Calu3 (cell line): ENCODE measurements around the gene FITM1. TPM values are rescaled to one million over a fixed set of nuclear protein-coding genes. Genes with fewer than 3 reads are reported as not detected.

Experiments used
- BruUV-seq: library from RNA; stranded (reverse); fragments of 400-500 nt; replicated peaks from 2 replicates; lab custom pipeline; 2021; lab: Mats Ljungman, UMichigan
- CTCF ChIA-PET: fragments of 300-600 bp; sonication (Branson Sonifier 250); formaldehyde crosslinking; loops from one replicate; lab custom pipeline; 2022; ENCODE audit warnings: antibody characterized with exemption; lab: Charles Lee
- DNase-seq: peaks from one replicate; pipeline ENCODE4 v3.0.0; 2022
- H3K27ac Mint-ChIP-seq: one replicate; pipeline ENCODE4 v1.8.0; 2022; ENCODE audit warnings: mixed read lengths; ENCODE audit not compliant: unreplicated experiment
- H3K27me3 Mint-ChIP-seq: one replicate; pipeline ENCODE4 v1.8.0; 2022; ENCODE audit warnings: mixed read lengths; ENCODE audit not compliant: unreplicated experiment
- H3K36me3 Mint-ChIP-seq: one replicate; pipeline ENCODE4 v1.8.0; 2022; ENCODE audit warnings: mild to moderate bottlenecking, moderate library complexity, mixed read lengths; ENCODE audit not compliant: insufficient read depth, unreplicated experiment
- H3K4me1 Mint-ChIP-seq: one replicate; pipeline ENCODE4 v1.8.0; 2022; ENCODE audit warnings: mild to moderate bottlenecking, low read depth, mixed read lengths; ENCODE audit not compliant: unreplicated experiment
- H3K4me3 Mint-ChIP-seq: one replicate; pipeline ENCODE4 v1.8.0; 2022; ENCODE audit warnings: mild to moderate bottlenecking, low read depth, moderate library complexity, mixed read lengths; ENCODE audit not compliant: unreplicated experiment
- H3K9me3 Mint-ChIP-seq: one replicate; pipeline ENCODE4 v1.8.0; 2022; ENCODE audit warnings: low read depth, mixed read lengths; ENCODE audit not compliant: unreplicated experiment
- intact Hi-C: fragments of 100-400 bp; cut with micrococcal nuclease; formaldehyde crosslinking; loops from one replicate; pipeline ENCODE4 v1.10.0; 2022; ENCODE audit not compliant: unreplicated experiment
- total RNA-seq: library from RNA; stranded (reverse); gene quantifications from 2 replicates; pipeline ENCODE4 v1.2.3, GENCODE V29; 2022
- TF ChIP-seq, protein P1 (sequence below): fragments of 200-600 bp; IDR thresholded peaks from one replicate; pipeline ENCODE4 v1.8.0; 2022; ENCODE audit warnings: antibody characterized with exemption; ENCODE audit not compliant: unreplicated experiment

FITM1 gene
- total RNA-seq, 1 experiment from 2014 or later, result 0.47 TPM

DNA sequence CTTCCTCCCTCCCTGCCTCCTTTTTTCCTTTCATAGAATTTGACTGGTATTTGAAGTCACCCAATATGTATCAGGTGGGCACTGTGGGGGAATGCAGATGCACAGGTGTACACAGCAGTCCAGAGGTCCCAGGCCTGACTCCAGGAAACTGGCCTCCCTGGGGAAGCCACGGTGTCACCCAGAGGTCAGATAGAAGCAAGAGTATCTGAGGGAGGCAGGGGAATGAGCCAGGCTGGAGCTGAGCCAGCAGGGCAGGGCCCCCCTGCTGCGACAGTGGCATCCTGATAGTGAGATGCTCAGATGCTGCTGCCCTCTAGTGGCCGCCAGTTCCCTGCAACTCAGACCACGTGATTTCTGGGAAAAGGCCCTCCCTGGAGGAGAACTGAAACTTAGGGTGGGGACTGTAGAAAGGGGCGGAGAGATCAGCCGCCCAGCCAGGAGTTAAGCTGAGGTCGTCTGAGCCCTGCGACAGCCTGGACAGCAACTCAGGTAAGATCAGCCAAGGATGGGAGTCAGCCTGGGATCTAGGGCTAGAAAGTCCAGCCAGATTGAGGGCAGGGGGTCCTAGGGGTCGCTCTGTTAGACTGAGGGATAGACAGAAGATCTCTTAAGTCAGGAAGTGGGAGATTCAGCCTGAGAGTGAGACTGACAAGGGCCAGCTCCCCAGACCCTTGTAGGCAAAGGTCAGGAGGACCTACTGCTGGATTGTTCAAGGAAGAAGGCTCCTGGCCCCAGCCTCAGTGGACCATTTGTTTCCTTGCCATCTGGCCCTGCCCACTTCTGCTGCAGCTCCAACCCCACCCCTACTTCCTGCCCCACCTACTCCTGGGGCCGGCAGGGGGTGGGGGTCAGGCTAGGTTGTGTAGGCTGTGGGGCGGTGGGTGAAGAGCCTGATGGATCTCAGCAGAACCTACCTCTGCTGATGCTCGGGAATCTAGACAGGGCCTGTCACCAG is 30.7 kb downstream of the FITM1 start, which contains the start of gene IRF9:
Gene IRF9, plus strand, starts transcription at position 416 of the 955 bp plus-strand sequence. CDS start 880 bp downstream, outside the sequence.
- H3K36me3 Mint-ChIP-seq, result peaks cover 58% of the 10 kb centered on the region
- no peaks in the 10 kb centered on the region for H3K27me3 Mint-ChIP-seq
- TF ChIP-seq, protein P1, sequence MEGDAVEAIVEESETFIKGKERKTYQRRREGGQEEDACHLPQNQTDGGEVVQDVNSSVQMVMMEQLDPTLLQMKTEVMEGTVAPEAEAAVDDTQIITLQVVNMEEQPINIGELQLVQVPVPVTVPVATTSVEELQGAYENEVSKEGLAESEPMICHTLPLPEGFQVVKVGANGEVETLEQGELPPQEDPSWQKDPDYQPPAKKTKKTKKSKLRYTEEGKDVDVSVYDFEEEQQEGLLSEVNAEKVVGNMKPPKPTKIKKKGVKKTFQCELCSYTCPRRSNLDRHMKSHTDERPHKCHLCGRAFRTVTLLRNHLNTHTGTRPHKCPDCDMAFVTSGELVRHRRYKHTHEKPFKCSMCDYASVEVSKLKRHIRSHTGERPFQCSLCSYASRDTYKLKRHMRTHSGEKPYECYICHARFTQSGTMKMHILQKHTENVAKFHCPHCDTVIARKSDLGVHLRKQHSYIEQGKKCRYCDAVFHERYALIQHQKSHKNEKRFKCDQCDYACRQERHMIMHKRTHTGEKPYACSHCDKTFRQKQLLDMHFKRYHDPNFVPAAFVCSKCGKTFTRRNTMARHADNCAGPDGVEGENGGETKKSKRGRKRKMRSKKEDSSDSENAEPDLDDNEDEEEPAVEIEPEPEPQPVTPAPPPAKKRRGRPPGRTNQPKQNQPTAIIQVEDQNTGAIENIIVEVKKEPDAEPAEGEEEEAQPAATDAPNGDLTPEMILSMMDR, result peak; percentile 75
- peak within 1 kb of the TSS; percentile 86 for H3K27ac Mint-ChIP-seq
- peaks cover 15% of the 10 kb centered on the region for H3K4me1 Mint-ChIP-seq
- CTCF ChIA-PET, result interaction anchor here (0.7 to 2.4 kb wide), 12 partner anchors 14 to 103 kb away, joined by 3 to 24 read pairs (median 7); partner anchors contain the start of genes DCAF11, EMC9, NRL and PCK2
- DNase-seq, result peak; percentile 96
- H3K4me3 Mint-ChIP-seq, result peak within 1 kb of the TSS; percentile 76
- TSS peak; percentile 44 for BruUV-seq
- intact Hi-C loops, result loop anchor here (2.0 kb wide), 2 partner anchors 14 to 46 kb away; partner anchors contain the start of genes DCAF11, NRL, PSME2 and RNF31
- no peaks in the 10 kb centered on the region for H3K9me3 Mint-ChIP-seq

DNA sequence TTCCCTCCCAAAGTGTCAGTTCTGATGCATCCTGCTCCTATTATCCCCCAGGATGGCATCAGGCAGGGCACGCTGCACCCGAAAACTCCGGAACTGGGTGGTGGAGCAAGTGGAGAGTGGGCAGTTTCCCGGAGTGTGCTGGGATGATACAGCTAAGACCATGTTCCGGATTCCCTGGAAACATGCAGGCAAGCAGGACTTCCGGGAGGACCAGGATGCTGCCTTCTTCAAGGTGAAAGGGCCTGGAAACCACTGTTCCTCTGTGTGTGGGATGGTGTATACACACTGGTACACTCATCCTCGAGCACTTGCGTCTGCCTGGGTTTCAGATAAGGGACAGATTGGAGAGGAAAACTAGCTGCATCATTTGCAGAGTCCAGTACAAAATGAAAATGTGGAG is 31.6 kb downstream of the FITM1 start:
- Mint-ChIP-seq H3K27me3 (no peaks in the 10 kb centered on the region), H3K4me3 (peak overlapping the region; percentile 76), H3K27ac (peak overlapping the region; percentile 86), H3K4me1 (peaks cover 15% of the 10 kb centered on the region), H3K9me3 (no peaks in the 10 kb centered on the region), H3K36me3 (peaks cover 65% of the 10 kb centered on the region)
- BruUV-seq, result no TSS peak
- intact Hi-C loops, result no loop called here
- TF ChIP-seq, protein P1, result no peak
- DNase-seq, result no peak
- CTCF ChIA-PET, result interaction anchor here (1.3 to 2.4 kb wide), 3 partner anchors 15 to 72 kb away, joined by 4 to 24 read pairs (median 9); partner anchors contain the start of genes PSME1, PSME2 and RNF31

DNA sequence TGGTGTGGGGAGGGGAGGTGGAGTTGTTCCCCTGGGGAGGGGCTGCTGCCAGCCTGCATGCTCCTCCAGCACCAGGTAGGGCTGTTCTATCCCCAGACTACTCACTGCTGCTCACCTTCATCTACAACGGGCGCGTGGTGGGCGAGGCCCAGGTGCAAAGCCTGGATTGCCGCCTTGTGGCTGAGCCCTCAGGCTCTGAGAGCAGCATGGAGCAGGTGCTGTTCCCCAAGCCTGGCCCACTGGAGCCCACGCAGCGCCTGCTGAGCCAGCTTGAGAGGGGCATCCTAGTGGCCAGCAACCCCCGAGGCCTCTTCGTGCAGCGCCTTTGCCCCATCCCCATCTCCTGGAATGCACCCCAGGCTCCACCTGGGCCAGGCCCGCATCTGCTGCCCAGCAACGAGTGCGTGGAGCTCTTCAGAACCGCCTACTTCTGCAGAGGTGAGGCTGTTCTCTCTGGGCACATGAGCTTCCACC is 34.1 kb downstream of the FITM1 start:
- Mint-ChIP-seq H3K9me3 (no peaks in the 10 kb centered on the region), H3K27me3 (no peaks in the 10 kb centered on the region), H3K4me1 (peaks cover 13% of the 10 kb centered on the region), H3K4me3 (no peak overlapping the region), H3K27ac (no peak overlapping the region), H3K36me3 (peaks cover 63% of the 10 kb centered on the region)
- CTCF ChIA-PET, result interaction anchor here (1.4 kb wide), 1 partner anchor 18 kb away, joined by 3 read pairs; no protein-coding TSS in a partner anchor
- intact Hi-C loops, result no loop called here
- TF ChIP-seq, protein P1, result no peak
- no TSS peak for BruUV-seq
- no peak for DNase-seq

DNA sequence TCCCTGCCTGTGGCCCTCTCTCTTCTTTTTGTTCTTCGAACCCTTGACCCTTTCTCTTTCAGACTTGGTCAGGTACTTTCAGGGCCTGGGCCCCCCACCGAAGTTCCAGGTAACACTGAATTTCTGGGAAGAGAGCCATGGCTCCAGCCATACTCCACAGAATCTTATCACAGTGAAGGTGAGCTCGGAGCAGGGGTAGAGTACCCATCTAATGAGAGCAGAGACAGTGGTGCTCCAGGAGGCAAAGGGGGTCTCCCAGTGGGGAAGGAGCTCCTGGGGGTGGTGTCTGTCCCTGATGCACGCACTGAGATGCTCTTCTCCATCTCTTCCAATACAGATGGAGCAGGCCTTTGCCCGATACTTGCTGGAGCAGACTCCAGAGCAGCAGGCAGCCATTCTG is 35.3 kb downstream of the FITM1 start:
- CTCF ChIA-PET, result interaction anchor here (1.4 kb wide), 1 partner anchor 19 kb away, joined by 3 read pairs; no protein-coding TSS in a partner anchor
- Mint-ChIP-seq H3K27me3 (no peaks in the 10 kb centered on the region), H3K4me3 (no peak overlapping the region), H3K9me3 (no peaks in the 10 kb centered on the region), H3K4me1 (peaks cover under 1% of the 10 kb centered on the region), H3K36me3 (peaks cover 51% of the 10 kb centered on the region), H3K27ac (no peak overlapping the region)
- TF ChIP-seq, protein P1, result no peak
- intact Hi-C loops, result no loop called here
- DNase-seq, result no peak
- no TSS peak for BruUV-seq
